ENCODE measurements around the gene GCFC2.
"Not testable (repeated sequence)": the region's sequence is repeated elsewhere in the genome, so short reads cannot be mapped to it uniquely, and the experiment has no call there.

Gene GCFC2

DNA sequence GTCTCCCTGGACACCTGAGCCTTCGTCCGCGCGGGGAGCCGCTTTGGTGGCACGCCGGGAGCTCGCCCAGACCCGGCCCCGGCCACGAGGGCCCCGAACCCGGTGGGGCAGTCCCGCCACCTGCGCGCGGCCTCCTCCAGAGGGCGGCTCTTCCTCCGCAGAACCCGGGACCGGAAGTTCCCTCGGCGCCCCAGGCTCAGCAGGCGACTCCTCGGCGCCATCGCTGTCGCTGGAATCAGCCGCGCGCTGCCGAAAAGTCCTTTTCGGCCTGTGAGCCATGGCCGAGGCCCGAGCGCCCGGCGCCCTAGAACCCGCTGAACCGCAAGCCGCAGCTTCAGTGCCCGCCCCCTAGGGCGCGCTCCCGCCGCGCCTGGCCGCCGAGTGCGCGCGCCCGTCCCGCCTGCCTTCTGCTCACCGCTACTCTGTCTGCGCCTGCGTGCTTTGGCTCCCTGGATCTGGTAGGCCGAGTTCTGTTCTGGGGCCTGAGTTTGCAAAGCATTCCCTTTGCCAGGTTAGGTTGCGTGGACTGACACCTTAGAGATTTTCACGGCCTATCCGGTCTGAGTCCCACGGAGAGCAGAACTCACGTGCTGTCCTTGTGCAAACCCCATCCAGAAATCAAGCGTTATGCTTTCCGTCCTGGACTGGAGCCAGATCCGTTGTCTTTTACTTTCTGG, at the start of gene GCFC2:
Gene GCFC2, minus strand, starts transcription at position 339 of the 677 bp plus-strand sequence. Its CDS starts 60 bp downstream, at position 279.
- peak; percentile 80 for DNase-seq (ENCODE audit: low spot score)

- DNase-seq (ENCODE audit: low spot score), result no peak
These were observed 42.1 kb upstream of the GCFC2 start for GRCh38 chr2:75752828-75753227.

DNA sequence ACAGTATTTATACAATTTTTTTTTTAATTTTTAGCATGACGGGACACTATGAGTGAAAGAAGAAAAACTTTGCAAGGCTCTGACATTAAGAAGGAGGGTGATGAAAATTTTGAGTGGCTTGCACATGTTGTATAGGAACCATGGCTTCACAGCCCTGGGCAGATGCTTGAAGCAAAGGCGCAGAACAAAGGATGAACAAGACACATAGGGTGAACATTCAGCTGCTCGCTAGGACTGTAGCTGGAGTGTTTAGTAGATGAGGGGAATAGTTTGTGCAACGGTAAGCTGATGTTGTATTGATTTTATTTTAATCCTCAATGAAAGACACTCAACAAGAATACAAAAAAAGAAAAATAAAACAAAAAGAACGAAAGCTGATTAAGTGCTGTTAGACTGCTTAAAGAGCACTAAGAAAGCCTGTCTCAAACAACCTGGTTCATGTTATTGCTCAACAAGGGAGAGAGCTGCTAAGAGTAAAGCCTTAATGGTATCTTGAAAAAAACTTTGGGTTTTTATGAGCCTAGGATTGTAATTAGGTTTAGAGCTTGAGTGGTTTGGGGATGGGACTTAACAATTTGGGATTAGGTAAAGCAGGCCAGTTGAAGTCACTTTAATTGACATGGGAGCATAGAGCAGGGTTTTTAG, 41.2 kb upstream of the GCFC2 start:
- DNase-seq (ENCODE audit: low spot score), result no peak

GRCh38 chr2:75751360-75751759, 40.6 kb upstream of the GCFC2 start:
- DNase-seq (ENCODE audit: low spot score), result no peak

- no peak for DNase-seq (ENCODE audit: low spot score)
These were observed 27.2 kb upstream of the GCFC2 start for GRCh38 chr2:75737961-75738360.

DNA sequence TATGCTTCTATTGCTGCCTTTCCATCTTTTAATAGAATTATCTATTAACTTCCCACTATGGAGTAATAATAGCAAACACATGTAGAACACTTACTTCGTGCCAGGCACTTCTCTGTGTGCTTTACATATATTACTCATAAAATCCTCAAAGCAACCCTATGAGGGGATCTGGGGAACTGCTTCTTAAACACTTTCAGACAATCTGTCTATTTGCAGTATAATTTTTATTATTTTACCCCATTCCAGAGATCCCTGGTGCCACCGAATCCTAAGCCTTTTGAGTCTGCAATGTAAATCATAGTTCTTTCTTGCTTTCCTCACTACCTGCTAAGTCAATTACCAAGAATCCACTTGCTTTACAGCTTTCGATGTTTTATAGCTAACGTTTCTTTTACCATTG, 25.6 kb upstream of the GCFC2 start:
- DNase-seq (ENCODE audit: low spot score), result no peak

DNA sequence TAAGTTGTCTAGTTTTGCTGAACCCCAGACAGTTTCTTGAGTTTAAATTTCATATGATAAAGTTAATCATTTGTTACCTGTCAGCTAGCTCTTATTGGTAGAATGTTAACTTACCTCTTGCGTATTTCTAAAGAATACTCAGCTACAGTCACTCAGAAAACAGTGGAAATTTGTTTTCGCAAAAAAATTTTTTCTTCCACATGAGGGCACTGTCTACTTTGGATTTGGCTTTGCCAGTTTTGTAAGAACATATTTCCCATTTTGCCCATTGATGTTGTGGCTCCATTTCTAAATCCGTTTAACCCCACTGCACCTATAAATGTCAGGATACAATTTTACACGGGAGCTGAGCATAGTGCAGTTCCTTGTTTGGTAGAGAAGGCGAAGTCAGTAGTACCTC, 19.1 kb upstream of the GCFC2 start:
- no peak for DNase-seq (ENCODE audit: low spot score)

- no peak for DNase-seq (ENCODE audit: low spot score)
These were observed 18.1 kb upstream of the GCFC2 start for GRCh38 chr2:75728614-75729419.

DNA sequence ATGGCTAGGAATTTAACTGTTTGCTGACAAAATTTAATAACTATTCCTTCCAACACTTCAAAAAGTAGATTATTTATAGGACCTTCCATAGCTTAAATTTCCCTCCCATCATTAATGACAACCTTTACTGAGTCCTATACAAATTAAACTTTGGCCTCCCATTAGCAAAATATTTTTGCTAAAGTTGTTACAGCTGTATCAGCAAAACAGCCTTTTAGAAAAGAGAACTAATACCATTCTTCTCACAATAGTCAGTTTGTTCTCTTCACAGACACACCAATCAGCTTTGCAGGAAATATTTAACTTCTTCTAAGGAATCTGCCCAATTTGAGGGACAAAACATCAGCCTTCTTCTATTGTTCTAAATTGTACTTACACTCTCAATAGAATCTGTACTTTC, 12.0 kb upstream of the GCFC2 start:
- no peak for DNase-seq (ENCODE audit: low spot score)

DNA sequence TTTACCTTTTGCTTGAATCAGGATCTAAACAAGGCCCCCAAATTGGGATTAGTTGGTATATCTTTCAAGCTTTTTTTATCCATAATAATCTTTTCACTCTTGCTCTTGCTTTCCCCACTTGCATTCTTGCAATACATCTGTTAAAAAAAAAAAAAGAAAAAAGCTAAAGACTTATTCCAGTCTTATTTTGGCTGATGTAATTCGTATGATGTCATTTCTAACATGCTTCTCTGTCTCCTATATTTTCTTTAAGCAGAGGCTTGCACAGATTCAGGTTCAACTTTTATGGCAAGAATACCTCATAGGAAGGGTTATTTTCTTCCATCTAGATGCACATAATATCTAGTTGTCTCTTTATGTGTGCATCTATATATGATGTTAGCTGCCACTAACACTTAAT, 9.8 kb upstream of the GCFC2 start:
- no peak for DNase-seq (ENCODE audit: low spot score)

DNA sequence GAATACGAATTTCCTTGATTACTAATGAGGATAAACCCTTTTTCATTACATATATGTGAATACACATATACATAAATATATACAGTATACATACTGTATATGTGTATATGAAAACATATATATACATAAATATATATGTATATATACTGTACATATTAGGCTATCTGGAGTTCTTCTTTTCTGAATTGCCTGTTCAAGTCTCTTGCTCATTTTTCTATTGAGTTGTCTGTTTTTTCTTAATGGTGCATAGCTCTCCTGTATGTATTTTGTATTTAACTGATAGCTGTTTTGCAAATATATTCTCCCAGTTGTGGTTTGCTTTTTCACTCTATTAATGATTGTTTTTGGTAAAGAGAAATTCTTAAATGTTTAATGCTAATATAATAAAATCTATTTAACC, 8.9 kb upstream of the GCFC2 start:
- DNase-seq (ENCODE audit: low spot score), result no peak

- no peak for DNase-seq (ENCODE audit: low spot score)
These were observed 5.7 kb upstream of the GCFC2 start for GRCh38 chr2:75716406-75716805.

- DNase-seq (ENCODE audit: low spot score), result not testable (repeated sequence)
These were observed 875 bp upstream of the GCFC2 start for GRCh38 chr2:75711590-75711989.

DNA sequence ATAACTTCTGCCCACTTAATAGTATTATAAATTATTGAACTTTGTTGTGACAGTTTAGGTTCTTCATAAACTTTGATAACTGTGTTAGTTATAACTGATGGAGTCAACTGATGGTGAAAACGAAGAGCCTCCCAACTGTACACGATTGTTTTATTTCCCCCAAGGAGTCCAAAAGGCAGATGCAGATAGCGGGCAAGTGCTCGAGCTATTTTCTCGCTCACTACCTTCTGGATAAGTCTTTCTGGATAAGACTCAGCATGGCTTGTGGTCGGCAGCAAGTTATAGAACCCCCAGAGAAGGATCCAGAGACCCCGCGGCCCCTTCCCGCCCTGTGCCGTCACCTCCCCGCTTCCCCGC, 517 bp downstream of the GCFC2 start:
- DNase-seq (ENCODE audit: low spot score), result no peak

DNA sequence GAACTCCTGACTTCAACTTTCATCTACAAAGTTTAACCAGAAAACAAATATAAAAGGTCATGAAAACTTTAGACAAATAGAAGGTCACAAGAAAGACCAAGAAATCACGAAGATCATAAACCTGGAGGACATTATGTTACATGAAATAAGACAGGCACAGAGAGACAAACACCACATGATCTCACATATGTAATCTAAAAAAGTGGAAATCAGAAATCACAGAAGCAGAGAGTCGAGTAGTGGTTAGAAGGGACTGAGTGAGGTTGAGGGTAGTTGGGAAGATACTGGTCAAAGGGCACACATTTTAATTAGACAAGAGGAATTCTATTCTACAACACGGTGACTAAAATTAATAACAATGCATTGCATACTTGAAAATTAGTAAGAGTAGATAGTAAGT, 1.4 kb downstream of the GCFC2 start:
- DNase-seq (ENCODE audit: low spot score), result no peak

GRCh38 chr2:75707901-75708300, 2.8 kb downstream of the GCFC2 start:
- DNase-seq (ENCODE audit: low spot score), result no peak

- no peak for DNase-seq (ENCODE audit: low spot score)
These were observed 4.8 kb downstream of the GCFC2 start for GRCh38 chr2:75705921-75706320.

- DNase-seq (ENCODE audit: low spot score), result no peak
These were observed 7.0 kb downstream of the GCFC2 start for GRCh38 chr2:75703589-75704287.

- DNase-seq (ENCODE audit: low spot score), result no peak
These were observed 8.1 kb downstream of the GCFC2 start for GRCh38 chr2:75702593-75702992.

- DNase-seq (ENCODE audit: low spot score), result no peak
These were observed 11.8 kb downstream of the GCFC2 start for GRCh38 chr2:75698918-75699317.

DNA sequence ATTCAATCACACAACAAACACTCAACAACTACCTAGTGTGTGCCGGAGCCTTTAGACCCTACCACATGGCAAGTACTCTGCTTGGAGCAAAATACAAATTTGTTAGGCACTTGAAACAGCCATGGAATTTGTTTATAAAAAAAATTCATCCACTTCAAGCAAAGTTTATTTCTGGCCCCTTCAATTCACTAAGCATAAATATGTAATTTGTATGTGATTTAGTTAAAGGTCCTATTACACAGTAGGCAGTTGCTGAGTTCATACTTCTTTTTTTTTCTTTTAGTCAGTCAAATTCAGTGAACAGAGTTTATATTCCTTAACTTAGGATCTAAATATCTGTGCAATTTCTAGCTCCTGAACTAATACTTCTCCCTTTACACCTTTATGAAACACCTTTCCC, 22.5 kb downstream of the GCFC2 start:
- no peak for DNase-seq (ENCODE audit: low spot score)

DNA sequence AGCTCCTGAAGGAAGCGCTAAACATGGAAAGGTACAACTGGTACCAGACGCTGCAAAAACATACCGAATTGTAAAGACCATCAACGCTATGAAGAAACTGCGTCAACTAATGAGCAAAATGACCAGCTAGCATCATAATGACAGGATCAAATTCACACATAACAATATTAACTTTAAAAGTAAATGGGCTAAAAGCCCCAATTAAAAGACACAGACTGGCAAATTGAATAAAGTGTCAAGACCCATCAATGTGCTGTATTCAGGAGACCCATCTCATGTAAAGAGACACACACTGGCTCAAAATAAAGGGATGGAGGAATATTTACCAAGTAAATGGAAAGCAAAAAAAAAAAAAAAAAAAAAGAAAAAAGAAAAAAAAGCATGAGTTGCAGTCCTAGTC, 27.3 kb downstream of the GCFC2 start:
- not testable (repeated sequence) for DNase-seq (ENCODE audit: low spot score)

- DNase-seq (ENCODE audit: low spot score), result no peak
These were observed 30.3 kb downstream of the GCFC2 start for GRCh38 chr2:75680402-75680801.
